NCI-H226 (cell line): ENCODE results near the gene GALNT4.

Experiments
- DNase-seq: peaks from one replicate; pipeline ENCODE4 v3.0.0-alpha.2; 2015

The GALNT4 gene

DNA sequence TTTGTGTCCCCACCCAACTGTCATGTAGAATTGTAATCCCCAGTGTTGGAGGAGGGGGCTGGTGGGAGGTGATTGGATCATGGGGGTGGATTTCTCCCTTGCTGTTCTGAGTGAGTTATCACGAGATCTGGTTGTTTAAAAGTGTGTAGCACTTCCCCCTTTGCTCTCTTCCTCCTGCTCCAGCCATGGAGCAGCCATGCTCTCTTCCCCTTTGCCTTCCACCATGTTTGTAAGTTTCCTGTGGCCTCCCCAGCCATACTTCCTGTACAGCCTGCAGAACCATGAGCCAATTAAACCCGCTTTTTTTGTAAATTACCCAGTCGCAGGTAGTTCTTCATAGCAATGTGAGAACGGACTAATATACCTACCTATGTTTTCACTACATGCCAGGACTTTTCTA lies 3.8 kb upstream of the GALNT4 start:
- DNase-seq, result no peak

DNA sequence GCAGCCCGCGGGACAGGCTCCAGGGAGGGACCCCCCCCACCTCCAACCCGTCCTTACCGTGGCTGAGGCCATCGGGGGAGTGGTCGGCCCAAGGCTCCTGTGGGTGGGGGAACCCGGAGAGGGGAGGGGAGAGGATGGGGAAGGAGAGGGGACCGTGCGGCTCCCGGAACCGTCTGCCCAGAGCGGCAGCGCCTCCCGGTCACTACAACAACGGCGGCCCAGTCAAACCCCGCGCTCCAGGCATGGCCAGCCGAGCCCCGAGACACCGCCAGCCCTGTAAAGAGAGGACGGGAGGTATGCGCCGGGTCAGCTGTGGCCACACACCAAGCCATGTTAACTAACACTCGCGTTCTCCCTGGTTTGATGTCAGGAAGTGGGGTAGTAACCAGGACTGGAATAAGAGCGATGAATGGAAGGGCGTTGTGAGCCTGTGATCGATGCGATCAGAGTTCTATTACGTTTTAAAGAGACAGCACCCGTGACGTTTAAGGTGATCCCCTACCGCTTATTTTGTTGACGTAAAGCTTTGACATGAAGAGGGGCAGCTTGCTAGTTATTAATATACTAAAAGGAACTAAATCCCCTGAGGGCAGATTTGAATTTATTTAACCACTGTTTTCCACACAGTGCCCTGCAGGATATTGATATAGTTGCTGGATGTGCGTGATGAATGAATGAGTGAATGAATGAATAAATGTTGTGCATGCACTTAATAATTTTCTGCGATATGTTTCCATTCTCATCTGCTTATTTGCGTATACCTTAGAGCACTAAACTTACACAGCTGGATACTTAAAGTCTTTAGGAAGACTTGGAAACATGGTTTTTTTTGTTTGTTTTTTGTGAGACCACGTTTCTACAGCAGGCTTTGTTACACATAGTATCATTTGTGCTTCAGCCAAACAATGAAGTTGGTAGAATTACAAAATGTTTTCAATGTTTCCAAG lies 1.5 kb upstream of the GALNT4 start, which contains the start of gene POC1B:
POC1B (minus strand) TSS at position 224 of the 947 bp plus-strand sequence; CDS start at position 72, 152 bp downstream.
- DNase-seq, result peak; percentile 80

DNA sequence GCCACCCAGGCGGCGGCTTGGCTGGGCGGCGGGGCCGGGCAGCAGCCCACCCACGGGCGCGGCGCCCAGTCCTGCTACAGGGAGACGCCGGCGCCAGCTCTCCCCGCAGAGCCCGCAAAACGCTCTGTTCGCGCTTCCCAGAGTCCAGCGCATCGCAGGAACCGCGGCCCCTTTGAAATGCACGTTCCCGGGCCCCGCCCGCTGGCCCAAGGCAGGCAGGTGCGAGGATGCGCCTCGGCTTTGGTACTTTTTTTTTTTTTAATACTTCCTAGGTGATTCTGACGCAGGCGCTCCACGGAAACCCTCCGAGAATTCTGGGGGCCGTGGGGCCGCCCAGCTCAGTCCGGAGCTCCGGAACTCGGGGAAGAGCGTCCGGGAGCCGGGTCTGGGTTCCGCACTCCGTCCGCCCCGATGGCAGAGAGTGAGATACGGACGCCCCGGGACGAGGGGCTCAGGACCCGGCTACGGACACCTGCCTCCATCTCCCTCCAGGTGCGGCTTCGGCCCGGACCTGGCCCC lies 768 bp upstream of the GALNT4 start:
- DNase-seq, result peak; percentile 27

DNA sequence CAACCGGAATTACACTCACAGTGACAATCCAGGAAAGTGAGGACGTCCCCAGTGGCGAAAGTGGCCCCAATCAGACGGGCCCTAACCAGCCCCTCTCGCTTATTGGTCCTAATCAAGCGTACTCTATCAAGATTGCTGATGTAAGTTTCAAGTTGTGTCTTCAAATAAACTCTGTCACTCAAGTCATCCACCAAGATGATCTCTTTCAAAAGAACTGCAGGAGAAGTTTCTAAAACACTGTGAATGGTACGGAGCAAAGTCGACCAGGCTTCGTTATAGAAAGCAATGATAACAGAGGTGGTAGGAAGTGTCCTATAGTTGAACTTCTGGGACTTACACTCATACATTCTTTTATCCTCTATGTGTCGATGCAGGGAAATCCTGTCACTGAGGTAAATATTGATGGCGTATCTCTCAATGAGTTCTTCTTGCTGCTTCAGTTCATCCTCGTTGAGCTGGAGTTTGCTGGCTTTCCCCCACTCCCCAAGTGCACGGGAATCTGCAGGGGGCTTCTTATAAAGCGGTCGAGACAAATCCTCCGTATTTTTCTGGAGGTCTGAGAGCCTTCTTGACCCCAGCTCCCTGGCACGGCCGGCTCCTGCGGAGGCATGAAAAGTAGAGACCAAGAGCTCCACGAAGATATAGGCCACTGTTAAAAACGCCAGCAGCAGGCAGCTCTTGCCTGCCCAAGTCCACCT lies 604 bp downstream of the GALNT4 start:
- no peak for DNase-seq

DNA sequence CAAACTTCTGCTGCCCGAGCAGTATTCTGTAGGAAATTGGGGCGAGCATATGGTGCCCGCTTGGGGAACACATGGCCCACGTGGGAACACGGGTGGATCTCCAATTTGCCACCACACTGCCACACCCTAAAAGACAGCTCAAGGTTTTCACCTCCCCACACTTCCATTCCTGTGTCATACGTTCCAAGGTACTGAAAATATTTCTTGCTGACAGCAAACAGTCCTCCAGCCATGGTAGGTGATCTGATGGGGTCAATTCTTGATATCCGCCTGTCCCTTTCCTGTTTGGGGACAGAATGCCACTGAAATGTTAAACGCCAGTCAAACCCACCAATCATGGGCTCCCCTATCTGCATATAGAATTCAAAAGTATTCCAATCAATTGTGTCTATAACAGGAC lies 1.2 kb downstream of the GALNT4 start:
- no peak for DNase-seq

DNA sequence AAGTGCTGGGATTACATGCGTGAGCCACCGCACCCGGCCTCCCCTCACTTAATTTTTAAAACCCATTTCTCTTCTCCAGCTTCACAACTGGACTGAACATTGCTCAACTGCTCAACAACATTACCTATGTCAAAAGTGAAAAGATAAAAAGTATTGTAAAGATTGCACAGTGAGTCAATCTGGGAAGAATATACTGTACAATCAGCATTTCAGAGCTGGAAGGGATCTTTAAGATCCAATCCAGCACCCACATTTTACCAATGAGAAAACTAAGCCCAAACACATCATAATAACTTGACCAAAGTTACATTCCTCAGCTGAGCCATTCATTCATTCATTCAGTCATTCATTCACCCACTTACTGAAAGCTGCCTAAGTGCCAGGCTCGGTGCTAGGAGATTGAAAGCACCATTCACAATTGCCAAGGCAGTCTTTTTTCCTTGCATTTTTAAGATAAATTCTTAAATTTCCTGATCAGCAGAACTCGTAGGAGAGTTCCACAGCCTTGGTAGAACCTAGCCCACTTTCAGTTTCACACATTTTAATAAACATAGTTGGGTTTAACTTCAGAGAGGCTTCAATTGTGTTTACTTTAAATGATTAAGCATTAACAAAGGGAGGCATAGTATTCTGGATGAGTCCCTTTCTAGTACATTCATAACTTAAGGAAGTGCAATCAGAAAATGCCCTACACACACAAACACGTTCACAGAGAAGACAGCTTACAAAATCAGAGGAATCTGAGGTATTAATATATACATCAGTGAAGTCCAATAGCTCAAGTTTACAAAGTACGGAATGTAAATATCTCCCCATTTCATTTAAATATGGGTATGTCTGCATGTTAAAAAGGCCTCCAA lies 3.0 kb downstream of the GALNT4 start:
- DNase-seq, result no peak

DNA sequence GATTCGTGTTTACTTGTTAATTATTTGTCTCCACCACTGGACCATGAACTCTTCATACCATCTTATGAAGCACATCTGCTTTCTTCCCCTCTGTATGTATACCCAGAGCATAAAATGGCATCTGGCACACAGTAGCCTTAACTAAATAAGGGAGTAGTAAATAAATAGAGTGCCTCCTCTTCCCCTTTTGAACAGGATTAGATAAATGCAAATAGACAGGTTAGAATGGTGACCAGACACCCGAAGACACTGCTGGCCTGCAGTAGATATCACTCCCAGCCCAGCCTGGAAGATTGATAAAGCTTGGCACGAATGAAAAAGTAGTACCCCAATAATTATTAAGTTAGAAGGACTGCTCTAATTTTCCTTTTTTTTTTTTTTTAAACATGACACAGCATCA lies 6.9 kb downstream of the GALNT4 start:
- no peak for DNase-seq

DNA sequence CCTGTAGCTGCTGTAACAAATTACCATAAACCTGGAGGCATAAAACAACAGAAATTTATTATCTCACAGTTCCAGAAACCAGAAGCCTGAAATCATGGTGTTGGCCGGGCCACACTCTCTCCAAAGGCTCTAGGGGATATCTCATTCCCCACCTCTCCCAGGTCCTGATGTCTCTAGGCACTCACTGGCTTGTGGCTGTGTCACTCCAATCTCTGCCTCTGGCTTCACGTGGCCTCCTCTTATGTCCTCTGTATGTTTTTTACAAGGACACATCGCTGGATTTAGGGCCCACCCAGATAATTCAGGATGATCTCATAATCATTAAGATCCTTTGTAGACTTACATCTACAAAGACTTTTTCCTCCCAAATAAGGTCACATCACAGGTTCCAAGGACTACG lies 8.0 kb downstream of the GALNT4 start:
- DNase-seq, result no peak

DNA sequence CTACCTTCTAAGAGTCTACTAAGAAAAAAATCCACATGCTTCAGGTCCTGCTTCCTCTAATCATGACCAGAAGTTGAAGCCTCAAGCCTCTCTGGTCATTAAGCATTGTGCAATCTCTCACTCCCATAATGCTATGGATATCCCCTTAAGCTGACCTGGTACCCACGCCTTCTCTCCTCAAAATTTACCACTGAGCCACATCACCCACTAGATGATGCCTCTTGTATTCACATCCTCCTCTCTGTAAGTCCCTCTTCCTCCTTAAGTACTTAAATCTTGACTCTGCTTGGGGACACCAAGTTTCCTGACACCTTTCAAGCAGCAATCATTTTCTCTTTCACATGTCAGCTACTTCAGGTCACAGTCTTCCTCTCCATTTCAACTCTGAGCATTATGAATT lies 9.8 kb downstream of the GALNT4 start:
- no peak for DNase-seq

DNA sequence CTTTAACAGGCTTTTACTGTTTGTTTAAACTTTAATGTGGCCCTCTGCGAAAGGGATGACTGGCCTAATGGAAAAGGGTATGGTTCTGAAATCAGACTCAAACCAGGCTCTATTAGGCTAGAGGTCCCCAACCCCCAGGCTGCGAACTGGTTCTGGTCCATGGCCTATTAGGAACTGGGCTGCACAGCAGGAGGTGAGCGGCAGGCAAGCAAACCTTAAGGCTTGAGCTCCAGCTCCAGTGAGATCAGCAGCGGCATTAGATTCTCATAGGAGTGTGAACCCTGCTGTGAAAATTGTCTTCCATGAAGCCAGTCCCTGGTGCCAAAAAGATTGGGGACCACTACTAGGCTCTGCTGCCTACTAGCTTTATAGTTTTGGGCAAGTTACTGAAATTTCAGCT lies 11.1 kb downstream of the GALNT4 start:
- DNase-seq, result no peak

DNA sequence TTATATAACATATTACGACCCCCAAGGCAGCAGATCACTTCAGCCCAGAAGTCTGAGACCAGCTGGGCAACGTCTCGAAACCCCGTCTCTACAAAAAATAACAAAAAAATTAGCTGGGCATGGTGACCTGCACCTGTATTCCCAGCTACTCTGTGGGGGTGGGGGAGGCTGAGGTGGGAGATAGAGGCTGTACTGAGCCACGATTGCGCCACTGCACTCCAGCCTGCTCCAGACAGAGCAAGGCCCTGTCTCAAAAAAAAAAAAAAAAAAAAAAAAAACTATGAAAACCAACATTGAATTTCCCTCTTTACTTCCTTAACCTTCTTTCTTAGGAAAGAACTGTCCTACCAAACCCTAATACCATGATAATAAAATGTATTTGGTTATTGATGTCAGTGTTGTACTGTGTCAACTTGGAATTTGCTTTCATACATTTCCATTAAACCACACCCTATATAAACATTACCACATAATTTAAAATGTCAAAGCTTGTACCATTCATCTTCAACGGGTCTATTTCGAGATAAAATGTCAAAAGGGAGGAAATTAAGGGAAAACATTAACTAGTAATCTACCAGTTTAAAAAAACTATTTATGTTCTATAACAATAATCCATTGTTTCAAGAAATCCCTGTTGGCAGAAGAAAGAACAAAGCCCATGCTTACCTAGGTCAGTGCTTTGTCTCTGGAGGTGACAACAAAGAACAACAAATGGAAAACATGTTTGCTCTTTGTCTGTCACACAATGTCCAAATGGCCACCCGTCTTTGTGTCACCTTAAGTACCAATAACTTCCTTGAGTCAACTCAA lies 17.4 kb downstream of the GALNT4 start:
- no peak for DNase-seq

DNA sequence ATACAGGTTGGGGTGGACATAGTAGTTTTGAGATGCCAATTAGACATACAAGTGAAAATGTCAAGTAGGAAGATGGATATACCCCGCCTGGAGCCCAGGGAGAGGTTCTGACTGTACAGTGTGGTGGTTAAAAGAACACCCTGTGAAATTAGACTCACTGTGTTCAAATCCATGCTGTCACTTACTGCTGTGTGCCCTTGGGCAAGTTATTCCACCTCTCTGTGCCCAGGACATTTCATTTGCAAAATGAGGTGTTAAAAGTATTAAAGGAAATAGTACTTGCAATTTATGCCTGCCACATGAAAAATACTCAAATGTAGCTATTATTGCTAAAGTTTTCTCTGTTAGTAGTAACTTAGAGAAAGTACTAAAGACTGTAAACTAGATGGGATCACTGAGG lies 18.5 kb downstream of the GALNT4 start:
- no peak for DNase-seq

DNA sequence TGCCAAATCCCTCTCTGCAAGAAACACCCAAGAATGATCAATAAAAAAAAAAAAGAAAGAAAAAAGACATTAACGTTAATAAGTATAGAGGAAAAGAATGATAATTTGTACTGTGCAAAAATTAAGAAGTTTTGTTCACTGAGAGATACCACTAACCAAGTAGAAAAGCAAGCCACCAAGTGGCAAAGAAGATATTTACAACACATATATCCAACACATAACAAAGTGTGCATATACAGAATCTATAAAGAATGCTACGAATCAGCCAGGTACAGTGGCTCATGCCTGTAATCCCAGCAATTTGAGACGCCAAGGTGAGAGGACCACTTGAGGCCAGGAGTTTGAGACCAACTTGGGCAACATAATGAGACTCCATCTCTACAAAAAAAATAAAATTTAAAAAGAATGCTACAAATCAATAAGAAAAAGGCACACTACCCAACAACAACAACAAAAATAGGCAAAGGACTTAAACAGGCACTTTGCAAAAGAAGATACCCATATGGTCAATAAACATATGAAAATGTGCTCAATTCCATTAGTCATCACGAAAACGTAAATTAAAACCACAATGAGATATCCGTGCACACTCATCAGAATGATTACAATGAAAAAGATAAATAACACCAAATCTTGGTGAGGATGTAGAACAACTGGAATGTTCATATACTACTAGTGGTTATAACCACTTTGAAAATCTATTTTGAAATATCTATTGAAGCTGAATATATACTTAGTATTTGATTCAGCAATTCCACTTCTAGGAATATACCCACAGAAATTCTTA lies 19.8 kb downstream of the GALNT4 start:
- DNase-seq, result no peak

DNA sequence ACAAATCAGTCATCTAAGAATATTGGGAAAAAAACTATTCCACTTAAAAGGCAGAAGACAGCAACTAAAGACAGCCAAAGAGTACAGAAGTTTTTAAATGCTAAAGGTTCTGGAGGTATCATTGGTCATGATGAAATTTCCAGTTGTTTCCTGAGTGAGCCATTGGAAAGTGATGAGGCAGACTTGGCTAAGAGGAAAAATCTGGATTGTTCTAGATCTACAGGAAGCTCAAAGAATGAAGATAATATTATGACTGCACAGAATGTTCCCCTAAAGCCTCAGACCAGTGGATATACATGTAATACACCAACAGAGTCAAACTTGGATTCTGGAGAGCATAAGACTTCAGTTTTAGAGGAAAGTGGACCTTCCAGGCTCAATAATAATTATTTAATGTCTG lies 22.8 kb downstream of the GALNT4 start:
- no peak for DNase-seq

DNA sequence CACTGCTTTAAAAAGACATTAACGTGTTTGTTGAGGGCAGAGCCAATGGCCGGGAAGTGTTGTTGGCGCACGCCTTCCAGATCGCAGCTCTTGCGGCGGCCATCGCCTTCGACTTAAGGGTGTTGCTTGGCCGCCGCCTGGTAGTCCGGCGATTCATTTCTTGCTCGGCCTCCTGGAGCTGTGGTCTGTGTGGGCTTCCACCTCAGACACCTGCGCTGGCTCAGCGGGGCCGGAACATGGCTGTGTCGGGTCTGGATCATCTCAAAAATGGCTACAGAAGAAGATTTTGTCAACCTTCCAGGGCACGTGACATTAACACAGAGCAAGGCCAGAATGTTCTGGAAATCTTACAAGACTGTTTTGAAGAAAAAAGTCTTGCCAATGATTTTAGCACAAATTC lies 24.7 kb downstream of the GALNT4 start:
- DNase-seq, result no peak

DNA sequence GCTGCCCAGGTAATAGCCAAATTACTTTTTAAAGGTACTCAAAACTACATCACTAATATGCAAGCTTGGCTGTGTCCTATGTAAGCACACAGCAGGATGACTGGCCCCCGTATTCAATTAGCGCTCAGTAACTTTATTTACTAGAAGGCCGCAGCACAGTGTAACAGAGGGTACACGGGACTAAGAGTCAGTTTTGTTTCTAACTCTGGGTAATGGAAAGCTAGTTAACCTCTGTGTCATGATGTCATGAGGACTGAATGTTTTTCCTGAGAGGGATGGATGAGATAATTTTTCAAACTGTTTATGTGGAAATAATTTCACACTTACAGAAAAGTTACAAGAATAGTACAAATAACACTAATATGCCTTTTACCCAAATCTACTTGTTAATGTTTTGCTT lies 27.1 kb downstream of the GALNT4 start:
- no peak for DNase-seq

DNA sequence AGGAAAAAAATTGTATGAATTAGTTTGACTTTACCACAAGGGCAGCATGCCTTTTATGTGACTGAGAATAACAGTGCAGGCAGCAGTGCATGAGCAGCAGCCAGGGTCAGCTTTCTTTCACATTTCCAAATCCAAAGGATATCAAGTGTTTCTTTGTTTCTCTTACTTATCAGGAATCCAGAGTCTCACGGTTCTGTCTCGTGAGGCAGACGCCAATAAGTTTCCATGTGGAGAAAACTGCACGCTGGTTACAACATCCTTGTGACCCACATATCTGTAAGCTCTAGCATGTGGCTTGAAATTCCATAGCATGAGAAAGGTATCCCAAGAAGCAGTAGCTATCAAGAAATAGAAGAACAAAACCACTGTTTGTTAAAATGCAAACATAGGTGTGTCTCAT lies 27.6 kb downstream of the GALNT4 start:
- DNase-seq, result no peak

DNA sequence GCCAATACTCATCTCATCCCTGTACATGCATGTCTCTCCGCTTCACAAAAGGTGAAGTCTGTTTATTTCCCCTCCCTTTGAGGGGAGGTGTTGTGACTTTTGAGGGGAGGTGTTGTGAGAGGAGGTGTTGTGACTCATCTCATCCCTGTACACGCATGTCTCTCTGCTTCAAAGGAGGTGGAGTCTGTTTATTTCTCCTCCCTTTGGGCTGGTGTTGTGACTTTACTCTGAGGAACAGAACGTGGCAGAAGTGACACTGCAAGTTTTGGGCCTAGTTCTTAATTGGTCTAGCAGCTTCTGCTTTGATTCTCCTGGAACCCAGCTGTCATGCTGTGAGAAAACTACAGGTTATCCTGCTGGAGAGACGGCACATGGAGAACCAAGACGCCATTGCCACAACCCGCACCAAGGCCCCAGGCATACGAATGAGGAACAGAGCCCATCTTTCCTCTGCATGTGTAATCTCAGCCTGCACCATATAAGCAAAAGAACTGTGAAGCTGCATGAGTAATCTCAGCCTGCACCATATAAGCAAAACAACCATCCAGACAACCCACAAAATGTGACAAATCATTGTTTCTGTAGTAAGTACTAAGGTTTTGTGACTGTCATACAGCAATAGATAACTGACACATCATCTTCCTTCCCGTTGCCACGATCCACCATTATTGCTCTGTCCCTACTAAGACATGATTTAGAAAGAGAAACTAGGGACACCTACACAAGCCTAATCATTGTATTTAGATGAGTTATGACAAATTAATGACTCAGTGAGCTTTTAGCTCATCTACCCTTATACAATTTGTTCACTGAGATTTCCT lies 30.0 kb downstream of the GALNT4 start:
- DNase-seq, result no peak

DNA sequence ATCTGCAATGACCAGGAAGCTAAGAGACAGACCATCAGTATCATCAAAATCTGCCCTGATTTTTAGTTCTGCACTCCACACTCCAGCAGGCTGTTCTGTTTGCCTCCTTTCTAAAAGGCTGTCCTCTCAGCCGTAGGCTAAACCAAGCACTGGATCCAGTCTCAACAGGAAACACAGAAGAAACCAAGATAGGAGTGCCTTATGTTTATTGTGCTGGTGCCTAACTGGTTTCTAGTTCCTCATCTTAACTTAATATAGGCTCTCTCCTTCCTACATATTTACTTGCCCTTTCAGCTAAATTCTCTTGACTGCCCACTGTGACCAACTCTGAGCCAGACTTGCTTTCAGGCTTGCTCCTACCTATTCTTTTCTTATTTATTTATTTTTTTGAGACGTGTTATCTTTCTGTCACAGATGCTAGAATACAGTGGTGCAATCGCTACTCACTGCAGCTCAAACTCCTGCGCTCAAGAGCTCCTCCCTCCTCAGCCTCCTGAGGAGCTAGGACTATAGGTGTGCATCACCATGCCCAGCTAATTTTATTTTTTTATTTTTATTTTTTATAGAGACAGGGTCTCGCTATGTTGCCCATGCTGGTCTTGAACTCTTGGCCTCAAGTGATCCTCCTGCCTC lies 30.8 kb downstream of the GALNT4 start:
- DNase-seq, result no peak

DNA sequence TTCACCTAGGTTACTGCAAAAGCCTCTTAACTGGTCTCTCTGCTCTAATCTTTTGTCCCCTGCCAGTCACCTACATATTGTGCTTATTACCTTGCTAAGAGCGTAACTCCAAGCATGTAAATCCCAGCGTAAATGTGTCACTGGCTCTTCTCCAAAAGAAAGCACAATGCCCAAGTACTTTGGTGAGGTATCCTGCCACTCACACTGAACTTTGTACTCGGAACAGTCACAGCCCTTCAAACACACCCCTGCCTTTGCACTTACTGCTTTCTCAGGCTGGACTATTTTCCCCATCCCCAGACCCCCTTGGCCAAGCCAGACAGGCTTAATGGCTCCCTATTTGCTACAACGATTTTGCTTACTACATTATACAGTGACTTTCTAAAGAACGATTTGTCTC lies 31.7 kb downstream of the GALNT4 start:
- DNase-seq, result no peak
